GM19238 (cell line): Measurements from ENCODE around the gene CCDC136.

Source experiments
- DNase-seq: peaks from one replicate; pipeline ENCODE4 v3.0.0; 2011; ENCODE audit warnings: low spot score; ENCODE audit not compliant: insufficient read length

Gene CCDC136

DNA sequence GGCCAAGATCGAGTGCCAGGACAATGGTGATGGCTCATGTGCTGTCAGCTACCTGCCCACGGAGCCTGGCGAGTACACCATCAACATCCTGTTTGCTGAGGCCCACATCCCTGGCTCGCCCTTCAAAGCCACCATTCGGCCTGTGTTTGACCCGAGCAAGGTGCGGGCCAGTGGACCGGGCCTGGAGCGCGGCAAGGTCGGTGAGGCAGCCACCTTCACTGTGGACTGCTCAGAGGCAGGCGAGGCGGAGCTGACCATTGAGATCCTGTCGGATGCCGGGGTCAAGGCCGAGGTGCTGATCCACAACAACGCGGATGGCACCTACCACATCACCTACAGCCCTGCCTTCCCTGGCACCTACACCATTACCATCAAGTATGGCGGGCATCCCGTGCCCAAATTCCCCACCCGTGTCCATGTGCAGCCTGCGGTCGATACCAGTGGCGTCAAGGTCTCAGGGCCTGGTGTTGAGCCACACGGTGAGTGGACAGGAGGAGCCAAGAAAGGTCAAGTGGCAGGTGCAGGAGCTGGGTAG lies 53.1 kb downstream of the CCDC136 start:
- DNase-seq: no peak

DNA sequence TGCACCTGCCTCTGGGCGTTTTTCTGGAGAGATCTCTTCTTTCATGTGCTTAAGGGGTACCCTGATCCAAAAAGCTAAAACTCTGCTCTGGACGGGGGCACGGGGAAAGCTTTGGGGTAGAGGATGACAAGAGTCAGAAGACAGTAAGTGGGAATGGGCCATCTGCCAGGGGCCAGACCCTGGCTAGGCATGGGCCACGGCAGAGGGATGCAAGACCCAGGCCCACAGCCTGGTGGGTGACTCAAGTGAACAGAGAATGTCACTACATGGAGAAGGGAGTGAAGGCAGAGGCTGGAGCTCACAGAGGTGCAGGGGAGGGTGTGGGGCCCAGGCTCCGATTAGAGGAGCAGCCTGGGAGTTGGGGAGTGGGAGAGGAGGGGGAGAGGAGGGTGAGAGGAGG lies 53.7 kb downstream of the CCDC136 start:
- DNase-seq: no peak

DNA sequence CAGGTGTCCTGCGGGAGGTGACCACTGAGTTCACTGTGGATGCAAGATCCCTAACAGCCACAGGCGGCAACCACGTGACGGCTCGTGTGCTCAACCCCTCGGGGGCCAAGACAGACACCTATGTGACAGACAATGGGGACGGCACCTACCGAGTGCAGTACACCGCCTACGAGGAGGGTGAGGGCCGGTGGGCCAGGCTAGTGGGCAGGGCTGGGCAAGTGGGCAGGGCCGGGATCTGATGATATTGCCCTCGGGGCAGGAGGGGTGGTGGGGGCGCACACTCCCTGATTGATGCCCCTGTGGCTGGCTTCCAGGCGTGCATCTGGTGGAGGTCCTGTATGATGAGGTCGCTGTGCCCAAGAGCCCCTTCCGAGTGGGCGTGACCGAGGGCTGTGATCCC lies 54.2 kb downstream of the CCDC136 start:
- DNase-seq: no peak

DNA sequence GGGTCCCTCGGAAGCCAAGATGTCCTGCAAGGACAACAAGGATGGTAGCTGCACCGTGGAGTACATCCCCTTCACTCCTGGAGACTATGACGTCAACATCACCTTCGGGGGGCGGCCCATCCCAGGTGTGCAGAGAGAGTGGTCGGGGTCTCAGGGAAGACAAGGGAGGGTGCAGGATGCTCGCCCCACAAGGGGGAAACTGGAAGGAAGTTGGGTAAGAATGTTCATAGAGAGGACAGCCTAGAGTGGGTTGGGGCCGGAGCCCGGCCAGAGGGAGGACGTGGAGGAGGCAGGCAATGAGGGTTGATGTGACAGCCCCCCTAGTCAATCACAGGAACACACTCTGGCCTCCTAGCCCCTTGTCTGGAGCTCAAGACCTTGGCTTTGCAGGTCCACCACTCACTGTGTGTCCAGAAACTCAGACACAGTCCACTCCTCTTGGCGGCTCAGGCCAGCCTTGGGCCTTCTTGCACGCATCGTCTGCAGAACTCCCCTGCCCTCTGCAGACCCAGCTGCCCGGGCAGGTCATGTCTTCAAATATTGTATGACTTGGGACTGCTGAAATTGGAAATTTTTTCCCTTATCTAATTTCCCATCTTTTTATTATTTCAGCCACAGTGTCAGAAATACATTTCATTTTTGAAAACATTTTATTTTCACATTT lies 55.1 kb downstream of the CCDC136 start:
- DNase-seq: no peak

DNA sequence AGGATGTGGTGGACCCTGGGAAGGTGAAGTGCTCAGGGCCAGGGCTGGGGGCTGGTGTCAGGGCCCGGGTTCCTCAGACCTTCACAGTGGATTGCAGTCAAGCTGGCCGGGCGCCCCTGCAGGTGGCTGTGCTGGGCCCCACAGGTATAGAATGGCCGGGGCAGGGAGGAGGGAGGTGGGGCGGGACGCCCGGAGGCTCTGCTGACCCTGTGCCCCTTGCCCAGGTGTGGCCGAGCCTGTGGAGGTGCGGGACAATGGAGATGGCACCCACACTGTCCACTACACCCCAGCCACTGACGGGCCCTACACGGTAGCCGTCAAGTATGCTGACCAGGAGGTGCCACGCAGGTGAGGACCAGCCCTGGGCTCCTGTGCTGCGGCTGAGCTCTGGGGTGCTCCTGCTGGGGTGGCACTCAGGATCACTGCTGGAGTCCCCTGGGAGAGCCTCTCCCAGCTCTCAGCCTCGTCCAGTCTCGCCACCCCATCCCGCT lies 56.0 kb downstream of the CCDC136 start:
- DNase-seq: no peak

DNA sequence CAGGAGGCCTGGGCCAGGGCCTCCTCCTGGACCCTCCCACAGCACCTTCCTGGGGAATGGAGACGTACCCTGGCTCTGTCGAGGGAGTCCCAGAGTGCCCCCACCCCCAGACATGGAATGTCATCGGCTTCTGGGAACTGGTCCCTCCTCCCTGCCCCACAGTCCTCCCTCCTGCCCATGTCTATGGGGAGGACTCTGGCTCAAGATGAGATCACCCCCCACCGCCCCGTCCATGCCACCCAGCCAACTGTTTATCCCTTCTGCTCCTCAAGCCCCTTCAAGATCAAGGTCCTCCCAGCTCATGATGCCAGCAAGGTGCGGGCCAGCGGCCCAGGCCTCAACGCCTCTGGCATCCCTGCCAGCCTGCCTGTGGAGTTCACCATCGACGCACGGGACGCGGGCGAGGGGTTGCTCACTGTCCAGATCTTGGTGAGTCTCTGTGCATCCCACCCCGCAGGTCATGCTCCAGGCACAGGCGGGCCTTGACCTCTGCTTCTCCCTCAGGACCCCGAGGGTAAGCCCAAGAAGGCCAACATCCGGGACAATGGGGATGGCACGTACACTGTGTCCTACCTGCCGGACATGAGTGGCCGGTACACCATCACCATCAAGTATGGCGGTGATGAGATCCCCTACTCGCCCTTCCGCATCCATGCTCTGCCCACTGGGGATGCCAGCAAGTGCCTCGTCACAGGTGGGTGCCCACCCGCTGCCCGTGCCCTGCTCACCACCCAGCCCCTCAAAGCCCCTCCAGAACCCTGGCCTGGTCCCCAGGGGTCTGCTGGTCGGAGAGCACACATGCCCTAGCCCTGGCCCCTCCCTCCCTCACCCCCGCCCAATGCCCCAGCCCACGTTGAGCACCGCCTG lies 56.8 kb downstream of the CCDC136 start:
- no peak for DNase-seq

DNA sequence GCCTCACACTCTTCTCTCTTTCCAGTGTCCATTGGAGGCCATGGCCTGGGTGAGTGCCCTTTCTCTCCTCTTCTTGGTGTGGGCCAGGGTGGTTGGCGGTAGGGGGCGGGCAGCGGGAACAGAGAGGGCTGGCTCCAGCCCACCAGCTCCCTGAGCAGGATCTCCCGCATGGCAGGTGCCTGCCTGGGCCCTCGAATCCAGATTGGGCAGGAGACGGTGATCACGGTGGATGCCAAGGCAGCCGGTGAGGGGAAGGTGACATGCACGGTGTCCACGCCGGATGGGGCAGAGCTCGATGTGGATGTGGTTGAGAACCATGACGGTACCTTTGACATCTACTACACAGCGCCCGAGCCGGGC lies 57.4 kb downstream of the CCDC136 start:
- no peak for DNase-seq

DNA sequence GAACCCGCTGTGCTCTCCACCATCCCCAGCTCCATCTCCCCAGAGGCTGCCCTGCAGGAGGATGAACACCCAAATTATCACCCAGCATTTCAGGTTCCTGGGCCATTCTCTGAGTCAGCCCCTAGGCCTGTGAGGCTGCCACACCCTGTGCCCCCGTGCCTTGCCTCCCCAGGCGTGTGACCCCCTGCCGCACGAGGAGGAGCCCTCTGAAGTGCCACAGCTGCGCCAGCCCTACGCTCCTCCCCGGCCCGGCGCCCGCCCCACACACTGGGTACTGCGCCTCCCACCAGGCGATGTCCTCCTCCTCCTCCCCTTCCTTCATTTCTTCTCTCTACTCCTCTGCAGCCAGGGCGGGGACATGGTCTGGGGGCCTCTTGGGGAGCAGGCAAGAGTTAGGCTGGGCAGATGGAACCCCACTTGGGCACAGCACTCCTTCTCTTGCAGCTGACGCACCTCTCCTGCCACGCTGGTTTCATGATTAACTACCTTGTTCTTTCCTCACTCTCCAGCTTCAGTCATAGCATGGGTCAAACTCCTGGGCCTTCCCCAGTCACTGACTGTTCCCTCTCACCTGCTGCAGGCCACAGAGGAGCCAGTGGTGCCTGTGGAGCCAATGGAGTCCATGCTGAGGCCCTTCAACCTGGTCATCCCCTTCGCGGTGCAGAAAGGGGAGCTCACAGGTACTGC lies 58.2 kb downstream of the CCDC136 start:
- no peak for DNase-seq

DNA sequence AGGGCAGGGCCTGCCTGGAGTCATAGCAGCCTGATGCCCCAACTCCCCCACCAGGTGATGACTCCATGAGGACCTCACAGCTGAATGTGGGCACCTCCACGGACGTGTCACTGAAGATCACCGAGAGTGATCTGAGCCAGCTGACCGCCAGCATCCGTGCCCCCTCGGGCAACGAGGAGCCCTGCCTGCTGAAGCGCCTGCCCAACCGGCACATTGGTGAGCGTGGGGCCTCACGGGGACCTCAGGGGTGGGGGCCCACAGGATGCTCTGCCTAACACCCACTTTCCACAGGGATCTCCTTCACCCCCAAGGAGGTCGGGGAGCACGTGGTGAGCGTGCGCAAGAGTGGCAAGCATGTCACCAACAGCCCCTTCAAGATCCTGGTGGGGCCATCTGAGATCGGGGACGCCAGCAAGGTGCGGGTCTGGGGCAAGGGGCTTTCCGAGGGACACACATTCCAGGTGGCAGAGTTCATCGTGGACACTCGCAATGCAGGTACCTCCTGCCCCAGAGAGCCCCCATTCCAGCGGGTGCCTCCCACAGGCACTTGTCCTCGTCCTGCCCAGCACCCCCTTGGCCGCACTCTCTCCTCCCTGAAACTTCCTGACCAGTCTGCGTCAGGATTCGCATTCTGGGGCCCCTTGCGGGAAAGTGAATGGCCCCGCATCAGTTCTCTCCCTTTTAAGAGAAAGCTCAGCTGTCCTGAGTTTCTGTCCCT lies 60.9 kb downstream of the CCDC136 start:
- no peak for DNase-seq

DNA sequence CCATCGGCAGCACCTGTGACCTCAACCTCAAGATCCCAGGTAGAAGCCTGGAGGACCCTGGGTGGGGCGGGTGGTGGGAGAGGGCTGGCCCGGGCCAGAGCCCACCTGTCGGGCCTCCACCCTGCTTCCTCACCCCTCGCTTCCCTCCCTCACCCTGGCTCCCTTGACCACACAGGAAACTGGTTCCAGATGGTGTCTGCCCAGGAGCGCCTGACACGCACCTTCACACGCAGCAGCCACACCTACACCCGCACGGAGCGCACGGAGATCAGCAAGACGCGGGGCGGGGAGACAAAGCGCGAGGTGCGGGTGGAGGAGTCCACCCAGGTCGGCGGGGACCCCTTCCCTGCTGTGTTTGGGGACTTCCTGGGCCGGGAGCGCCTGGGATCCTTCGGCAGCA lies 62.0 kb downstream of the CCDC136 start:
- no peak for DNase-seq

DNA sequence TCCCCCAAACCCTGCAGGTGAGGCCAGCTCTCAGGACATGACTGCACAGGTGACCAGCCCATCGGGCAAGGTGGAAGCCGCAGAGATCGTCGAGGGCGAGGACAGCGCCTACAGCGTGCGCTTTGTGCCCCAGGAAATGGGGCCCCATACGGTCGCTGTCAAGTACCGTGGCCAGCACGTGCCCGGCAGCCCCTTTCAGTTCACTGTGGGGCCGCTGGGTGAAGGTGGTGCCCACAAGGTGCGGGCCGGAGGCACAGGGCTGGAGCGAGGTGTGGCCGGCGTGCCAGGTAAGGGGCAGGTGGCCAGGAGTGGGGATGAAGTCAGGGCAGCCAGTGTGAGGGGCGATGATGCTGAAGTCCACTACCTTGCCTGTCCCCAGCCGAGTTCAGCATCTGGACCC lies 62.6 kb downstream of the CCDC136 start:
- DNase-seq: no peak

DNA sequence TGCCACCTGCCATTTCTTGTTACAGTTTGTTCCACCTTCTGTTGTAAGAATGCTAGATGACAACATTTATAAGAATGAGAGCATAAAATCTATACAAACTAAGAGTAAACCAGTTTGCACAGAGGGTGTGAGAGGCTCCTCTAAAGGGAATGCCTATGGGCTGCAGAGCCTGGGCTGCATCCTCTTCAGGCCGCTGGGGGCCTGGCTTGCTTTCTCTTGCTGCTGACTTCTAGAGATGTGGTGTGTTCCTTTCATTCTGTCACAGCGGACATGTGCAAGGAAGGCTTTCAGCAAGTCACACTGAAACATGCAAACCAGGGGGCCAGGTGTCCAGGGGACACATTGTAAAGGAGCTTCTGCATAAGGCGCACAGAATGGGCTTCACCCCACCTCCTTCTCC lies 63.8 kb downstream of the CCDC136 start:
- DNase-seq: no peak

DNA sequence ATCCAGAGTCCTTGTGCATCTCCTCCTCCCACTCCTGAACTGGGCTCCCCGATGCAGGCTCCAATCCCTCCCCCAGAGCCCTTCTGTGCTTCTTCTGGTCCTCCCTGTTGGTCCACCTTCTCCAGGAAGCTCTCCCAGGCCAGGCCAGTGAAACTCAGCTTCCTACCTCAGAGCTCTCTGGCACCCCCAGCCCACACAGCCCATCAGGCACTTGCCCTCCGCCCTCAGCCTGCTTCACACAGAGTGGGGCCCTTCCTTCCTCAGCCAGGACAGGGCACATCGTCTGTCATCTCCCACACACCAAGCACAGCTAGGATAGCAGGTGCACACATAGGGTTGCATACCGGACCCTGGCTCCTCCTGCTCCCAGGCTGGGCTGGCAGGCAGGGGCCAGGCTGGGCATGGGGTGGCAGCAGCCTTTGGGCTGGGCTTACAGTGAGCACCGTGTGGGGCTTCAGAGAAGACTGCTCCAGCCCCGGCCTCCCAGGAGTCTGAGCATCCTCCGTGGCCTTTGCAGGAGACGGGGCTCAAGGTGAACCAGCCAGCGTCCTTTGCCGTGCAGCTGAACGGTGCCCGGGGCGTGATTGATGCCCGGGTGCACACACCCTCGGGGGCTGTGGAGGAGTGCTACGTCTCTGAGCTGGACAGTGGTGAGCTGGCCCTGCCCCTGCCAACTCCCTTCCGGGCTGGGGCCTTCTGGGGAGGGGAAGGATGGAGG lies 64.4 kb downstream of the CCDC136 start:
- DNase-seq: no peak

DNA sequence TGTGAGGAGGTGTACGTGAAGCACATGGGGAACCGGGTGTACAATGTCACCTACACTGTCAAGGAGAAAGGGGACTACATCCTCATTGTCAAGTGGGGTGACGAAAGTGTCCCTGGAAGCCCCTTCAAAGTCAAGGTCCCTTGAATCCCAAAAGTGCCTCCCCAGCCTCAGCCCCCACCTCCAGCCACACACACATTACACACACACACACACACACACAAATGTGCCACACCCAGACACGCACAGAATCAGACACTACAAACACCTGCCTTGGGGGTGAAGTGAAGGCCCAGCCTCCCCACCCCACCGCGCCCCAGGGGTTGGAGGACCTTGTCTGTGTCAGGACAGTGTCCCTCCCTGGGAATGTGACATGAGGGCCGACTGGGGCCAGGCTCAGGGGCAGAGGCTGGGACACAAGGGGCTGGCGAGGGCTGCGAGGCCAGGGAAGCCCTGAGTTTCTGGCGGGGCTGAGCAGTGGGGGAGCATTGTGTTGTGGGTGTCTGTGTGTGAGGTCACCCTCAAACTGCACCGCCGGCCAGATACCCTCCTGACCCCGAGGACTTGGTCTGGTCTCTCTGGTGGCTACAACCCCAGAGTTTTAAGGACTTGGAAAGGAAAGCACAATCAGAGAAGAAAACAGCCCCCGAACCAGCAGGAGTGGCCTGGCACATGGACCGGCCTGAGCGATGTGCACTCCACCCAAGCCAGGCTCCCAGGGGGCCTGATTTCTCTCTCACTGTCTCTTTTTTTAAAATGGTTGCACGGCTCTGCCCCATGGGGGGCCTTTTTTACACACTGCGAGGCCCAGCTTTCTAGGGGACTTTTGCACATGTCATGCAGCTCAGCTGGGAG lies 66.8 kb downstream of the CCDC136 start:
- DNase-seq: no peak

DNA sequence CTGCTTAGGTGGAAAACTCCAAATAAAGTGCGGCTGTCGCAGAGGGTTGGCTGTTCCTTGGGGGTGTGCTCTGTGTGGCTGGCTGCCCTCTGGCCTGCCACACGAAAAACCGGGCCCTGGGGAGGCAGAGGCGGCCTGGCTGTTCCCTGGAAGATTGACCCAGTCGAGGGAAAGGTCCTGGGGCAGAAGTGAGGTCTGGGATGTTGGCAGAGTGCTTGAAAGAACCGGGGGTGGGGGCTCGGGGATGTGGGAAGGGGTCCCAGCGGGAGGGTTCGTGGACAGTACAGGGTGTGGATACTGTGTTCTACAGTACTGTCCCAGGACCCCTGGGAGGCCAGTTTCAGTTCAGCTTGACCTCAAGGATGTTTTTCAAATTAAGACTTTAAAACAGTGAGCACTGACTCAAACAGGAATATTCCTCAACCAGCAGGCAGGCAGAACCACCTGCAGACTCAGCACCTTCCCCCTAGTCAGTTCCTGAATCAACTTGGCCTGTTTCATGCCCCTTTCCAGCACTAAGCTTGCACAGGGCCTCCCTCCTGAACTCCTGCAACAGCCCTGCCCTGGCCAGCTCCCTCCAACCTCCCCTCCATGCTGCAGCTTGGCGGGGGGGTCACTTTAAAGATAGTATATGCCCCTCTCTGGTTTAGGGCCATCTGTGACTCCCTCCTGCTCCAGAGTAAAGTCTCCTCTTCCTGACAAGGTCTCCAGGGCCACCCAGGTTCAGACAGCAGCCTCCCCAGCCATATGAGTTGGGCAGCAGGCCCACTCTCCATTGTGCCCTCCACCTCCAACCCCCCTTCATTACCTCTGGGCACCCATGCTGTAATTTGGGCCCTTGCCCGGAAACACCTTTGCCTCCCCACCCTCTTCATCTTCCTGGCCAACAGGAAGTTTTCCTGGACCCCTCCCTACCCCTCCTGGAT lies 67.7 kb downstream of the CCDC136 start:
- no peak for DNase-seq

DNA sequence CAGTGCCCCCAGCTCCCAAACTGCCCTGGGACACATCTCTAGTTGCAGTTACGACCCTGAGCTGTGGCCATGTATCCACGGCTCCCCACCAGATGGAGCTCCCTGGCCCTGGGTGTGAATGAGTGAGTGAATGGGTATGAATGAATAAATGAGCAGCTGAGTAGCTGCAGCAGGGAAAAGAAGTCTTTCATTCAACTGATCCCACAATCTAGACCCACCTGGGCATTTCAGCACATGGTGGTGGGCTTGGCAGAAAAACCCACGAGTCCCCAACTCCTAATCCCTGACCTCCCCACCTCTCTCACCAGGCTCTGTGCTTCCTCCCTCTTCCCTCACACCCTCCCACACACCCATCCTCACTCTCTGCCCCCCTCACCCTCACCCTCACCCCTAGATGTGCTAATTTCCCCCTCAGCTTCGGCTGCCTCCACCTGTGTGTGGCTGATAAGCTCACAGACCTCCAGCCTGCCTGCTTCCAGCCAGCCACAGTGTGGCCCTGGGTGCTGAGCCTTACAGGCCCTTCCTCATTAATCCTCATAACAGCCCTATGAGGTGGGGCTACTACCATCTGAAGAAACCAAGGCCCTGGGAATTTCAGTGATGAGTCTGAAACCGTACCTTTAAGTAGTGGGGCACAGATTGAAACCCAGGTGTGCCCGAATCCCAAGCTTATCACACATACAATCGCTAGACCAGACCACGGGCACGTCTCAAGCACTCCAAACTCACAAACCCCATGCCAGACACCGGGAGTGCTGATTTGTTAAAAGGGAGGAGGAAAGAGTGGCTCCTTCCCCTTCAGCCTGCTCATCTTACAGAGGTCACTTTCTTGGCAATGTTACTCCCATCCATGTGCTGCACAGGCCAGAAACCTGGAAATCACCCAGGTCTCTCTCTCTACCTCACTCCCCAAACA lies 68.6 kb downstream of the CCDC136 start:
- no peak for DNase-seq

DNA sequence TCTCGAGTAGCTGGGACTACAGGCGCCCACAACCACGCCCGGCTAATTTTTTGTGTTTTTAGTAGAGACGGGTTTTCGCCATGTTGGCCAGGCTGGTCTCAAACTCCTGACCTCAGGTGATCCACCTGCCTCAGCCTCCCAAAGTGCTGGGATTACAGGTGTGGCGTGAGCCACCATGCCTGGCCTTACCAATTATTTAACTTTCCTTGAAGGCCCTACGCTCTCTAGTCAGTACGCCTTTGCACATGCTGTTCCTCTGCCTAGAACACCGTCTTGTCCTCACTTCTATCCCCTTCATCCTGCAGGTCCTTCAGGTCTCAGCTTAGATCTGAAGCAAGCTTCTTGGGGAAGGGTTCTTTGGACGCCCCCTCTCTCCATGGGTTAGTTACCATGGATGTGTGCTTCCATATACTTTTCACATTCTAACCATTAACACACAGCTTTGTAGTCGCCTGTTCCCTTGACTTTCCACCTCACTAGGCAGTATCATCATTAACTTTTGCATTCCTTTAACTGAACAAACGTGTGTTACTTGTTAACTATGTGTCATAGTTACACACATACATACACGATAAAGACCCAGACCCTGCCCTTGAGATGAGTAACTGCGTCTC lies 70.3 kb downstream of the CCDC136 start:
- no peak for DNase-seq
